Panc1 (cell line): ENCODE data around the gene MYO18B. TPM values are rescaled to one million over a fixed set of nuclear protein-coding genes. Genes with fewer than 3 reads are reported as not detected.

Experiments
- ATAC-seq: fragments of 200-7000 bp; cut with Tn5 transposase; 2 replicates; pipeline ENCODE4 v1.9.1; 2020; ENCODE audit warnings: mild to moderate bottlenecking, moderate library complexity
- BruUV-seq: library from RNA; stranded (reverse); fragments of 400-500 nt; replicated peaks from 2 replicates; lab custom pipeline; 2021; lab: Mats Ljungman, UMichigan
- CTCF ChIA-PET: fragments of 300-600 bp; sonication (Branson Sonifier 250); formaldehyde crosslinking; loops from one replicate; lab custom pipeline; 2022; ENCODE audit warnings: antibody characterized with exemption; lab: Charles Lee
- POLR2A ChIA-PET: fragments of 300-600 bp; sonication (Branson Sonifier 250); formaldehyde crosslinking; loops from one replicate; lab custom pipeline; 2022; ENCODE audit warnings: antibody characterized with exemption; lab: Charles Lee
- DNase-seq: peaks from one replicate; pipeline ENCODE4 v3.0.0-alpha.2; 2010; ENCODE audit warnings: low read depth, low spot score
- H3K27ac ChIP-seq: 2 replicates; pipeline ENCODE4 v1.5.1; 2011; ENCODE audit warnings: mild to moderate bottlenecking, low read length, inconsistent platforms
- H3K27me3 ChIP-seq: fragments of 200-500 bp; sonication (Bioruptor generic); 2 replicates; pipeline ENCODE4 v1.6.0; 2014; ENCODE audit warnings: low read length, inconsistent platforms; ENCODE audit not compliant: control insufficient read depth, insufficient read depth
- H3K36me3 ChIP-seq: fragments of 200-500 bp; sonication (Bioruptor generic); 2 replicates; pipeline ENCODE4 v1.5.1; 2014; ENCODE audit warnings: inconsistent platforms, mild to moderate bottlenecking, low read length, moderate library complexity; ENCODE audit not compliant: control insufficient read depth, insufficient read depth
- H3K4me1 ChIP-seq: 2 replicates; pipeline ENCODE4 v1.5.1; 2011; ENCODE audit warnings: inconsistent platforms, mild to moderate bottlenecking, low read length, moderate library complexity; ENCODE audit not compliant: control insufficient read depth, insufficient read depth
- H3K4me3 ChIP-seq, 2 experiments: 2 replicates each; pipeline ENCODE4 v1.5.1; 2011 to 2012; ENCODE audit warnings: low read depth in 2 of 2, low read length in 2 of 2, mild to moderate bottlenecking in 2 of 2, inconsistent platforms in 1 of 2, moderate library complexity in 1 of 2
- H3K9me3 ChIP-seq: fragments of 200-500 bp; sonication (Bioruptor generic); 2 replicates; pipeline ENCODE4 v1.5.1; 2014; ENCODE audit warnings: low read depth, mild to moderate bottlenecking, inconsistent platforms, low read length, moderate library complexity; ENCODE audit not compliant: control insufficient read depth, insufficient read depth
- CTCF ChIP-seq: fragments of 450-650 bp; IDR thresholded peaks from 2 replicates; pipeline ENCODE4 v1.5.1; 2017; ENCODE audit warnings: mild to moderate bottlenecking
- POLR2AphosphoS5 ChIP-seq: IDR thresholded peaks from 2 replicates; pipeline ENCODE4 v1.6.1; 2012; ENCODE audit warnings: mild to moderate bottlenecking, low read depth, low read length, moderate library complexity
- REST ChIP-seq, 2 experiments: IDR thresholded peaks; 2 replicates each; pipeline ENCODE4 v1.6.1; 2011 to 2012; ENCODE audit warnings: low read depth in 2 of 2, control low read depth in 1 of 2, low read length in 1 of 2, mild to moderate bottlenecking in 1 of 2, moderate library complexity in 1 of 2; ENCODE audit not compliant: insufficient read depth in 1 of 2
- SIN3A ChIP-seq: IDR thresholded peaks from 2 replicates; pipeline ENCODE4 v1.6.1; 2012; ENCODE audit warnings: low read depth, mild to moderate bottlenecking, low read length, moderate library complexity, borderline replicate concordance; ENCODE audit not compliant: insufficient read depth
- TCF7L2 ChIP-seq: IDR thresholded peaks from 2 replicates; pipeline ENCODE4 v1.6.1; 2011; ENCODE audit warnings: mild to moderate bottlenecking, low read depth, low read length, inconsistent platforms
- in situ Hi-C: cut with HindIII; loops from 2 replicates; pipeline ENCODE4 v1.10.0; 2016; ENCODE audit warnings: low sequenced_read_pairs, low pct_unique_long_range_greater_than_20kb
- intact Hi-C: fragments of 100-400 bp; cut with micrococcal nuclease; formaldehyde crosslinking; loops from one replicate; pipeline ENCODE4 v1.10.0; 2022; ENCODE audit not compliant: unreplicated experiment
- total RNA-seq: library from RNA; stranded (reverse); gene quantifications from one replicate; pipeline ENCODE4 v1.2.1, GENCODE V29; 2021; ENCODE audit not compliant: unreplicated experiment

MYO18B gene
- total RNA-seq, 1 experiment from 2014 or later, result not detected

- H3K36me3 ChIP-seq, result no peaks in the 10 kb centered on the region
- ChIA-PET CTCF (no interaction called here), POLR2A (no interaction called here)
- no peaks in the 10 kb centered on the region for H3K9me3 ChIP-seq
- DNase-seq (no peak), ATAC-seq (no peak)
- H3K4me1 ChIP-seq, result no peaks in the 10 kb centered on the region
- no peak for TF ChIP-seq REST (IDR thresholded peaks at IDR 0.05; ENCODE audit: insufficient read depth in 1 of 2, low read depth in 2 of 2, low read length in 1 of 2)
- no peak for TF ChIP-seq SIN3A
- no peak for TF ChIP-seq CTCF
- TF ChIP-seq POLR2AphosphoS5, result no peak
- TF ChIP-seq TCF7L2, result no peak
- H3K4me3 ChIP-seq, result no peak overlapping the region
- H3K27me3 ChIP-seq, result no peaks in the 10 kb centered on the region
- no peak overlapping the region for H3K27ac ChIP-seq
- in situ Hi-C loops (no loop called here), intact Hi-C loops (no loop called here)
- BruUV-seq, result no TSS peak
Measured at GRCh38 chr22:25764270-25765015, 22.5 kb downstream of the MYO18B start.

- Histone ChIP-seq H3K4me1 (no peaks in the 10 kb centered on the region), H3K27ac (no peak overlapping the region), H3K27me3 (no peaks in the 10 kb centered on the region), H3K36me3 (no peaks in the 10 kb centered on the region), H3K9me3 (no peaks in the 10 kb centered on the region), H3K4me3 (no peak overlapping the region)
- BruUV-seq, result no TSS peak
- POLR2A ChIA-PET, result no interaction called here
- DNase-seq (no peak), ATAC-seq (no peak)
- CTCF ChIA-PET, result no interaction called here
- intact Hi-C loops (no loop called here), in situ Hi-C loops (no loop called here)
- no peak for TF ChIP-seq REST (IDR thresholded peaks at IDR 0.05; ENCODE audit: insufficient read depth in 1 of 2, low read depth in 2 of 2, low read length in 1 of 2)
- no peak for TF ChIP-seq CTCF
- TF ChIP-seq TCF7L2, result no peak
Measured at GRCh38 chr22:25765016-25765367, 23.0 kb downstream of the MYO18B start.
